ENCODE results near the gene ZDHHC21. TPM values are rescaled to one million over a fixed set of nuclear protein-coding genes. Genes with fewer than 3 reads are reported as not detected.

The ZDHHC21 gene
- polyA plus RNA-seq, 2 of the 4 experiments (the other 2 are of a cell fraction): 3.7 to 9.1 TPM

DNA sequence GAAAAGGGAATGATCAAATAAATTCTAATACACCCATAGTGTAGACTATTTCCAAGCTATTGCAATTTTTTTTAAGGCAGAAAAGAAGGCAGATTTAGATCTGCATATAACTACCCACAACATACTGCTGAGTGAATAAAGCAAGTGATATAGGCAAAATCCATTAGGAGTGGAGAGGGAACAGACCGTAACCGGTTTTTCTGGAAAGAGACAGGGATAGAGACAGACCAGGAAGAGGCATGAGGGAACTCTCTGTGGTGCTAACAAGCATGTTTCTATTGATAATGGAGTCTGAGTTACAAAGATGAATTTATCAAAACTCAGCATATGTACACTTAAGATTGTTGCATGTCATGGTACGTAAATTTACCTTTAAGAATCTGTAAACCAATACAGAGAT lies 14.5 kb downstream of the ZDHHC21 start:
- H3K4me2 ChIP-seq: no peak overlapping the region
- ATAC-seq (no peak), DNase-seq (ENCODE audit: low read depth in 1 of 2, low spot score in 1 of 2) (no peak), FAIRE-seq (no peak)
- no peaks in the 10 kb centered on the region for H3K4me1 ChIP-seq
- ChIA-PET CTCF (no interaction called here), POLR2A (no interaction called here)
- no peak overlapping the region for H3K27ac ChIP-seq
- 61% methylated on average over 3 of the region's 3 CpGs for WGBS (ENCODE audit: missing lambda C conversion rate)
- no peak for TF ChIP-seq MAZ (IDR thresholded peaks at IDR 0.05; ENCODE audit: borderline replicate concordance, low read depth, low read length)
- no peak for TF ChIP-seq CEBPB (IDR thresholded peaks at IDR 0.05)
- TF ChIP-seq ZFP36 (IDR thresholded peaks at IDR 0.05; ENCODE audit: borderline replicate concordance, partially characterized antibody): no peak
- TF ChIP-seq POLR2AphosphoS2 (conservative IDR thresholded peaks at IDR 0.05; ENCODE audit: low read length): no peak
- no peak for TF ChIP-seq KDM5A (IDR thresholded peaks at IDR 0.05)
- TF ChIP-seq FOSL2 (IDR thresholded peaks at IDR 0.05): no peak
- no peak for TF ChIP-seq FOSL2 (CRISPR knock-in tag; IDR thresholded peaks at IDR 0.05)
- TF ChIP-seq FOXS1 (CRISPR knock-in tag; IDR thresholded peaks at IDR 0.05): no peak
- TF ChIP-seq PHF8 (IDR thresholded peaks at IDR 0.05; ENCODE audit: borderline replicate concordance, low read depth): no peak
- no peak for TF ChIP-seq SMC3 (IDR thresholded peaks at IDR 0.05)
- no peak for TF ChIP-seq NR3C1 (IDR thresholded peaks at IDR 0.05)
- TF ChIP-seq HEYL (CRISPR knock-in tag; IDR thresholded peaks at IDR 0.05): no peak
- no peak for TF ChIP-seq RFX5 (IDR thresholded peaks at IDR 0.05)
- TF ChIP-seq ELK1 (IDR thresholded peaks at IDR 0.05; ENCODE audit: low read depth, low read length): no peak
- no peak for TF ChIP-seq RAD21 (conservative IDR thresholded peaks at IDR 0.05 in 1 of 2, IDR thresholded peaks at IDR 0.05 in 1 of 2)
- TF ChIP-seq TP53 (CRISPR knock-in tag; IDR thresholded peaks at IDR 0.05): no peak
- TF ChIP-seq SREBF2 (IDR thresholded peaks at IDR 0.05): no peak
- no peak for TF ChIP-seq RNF2 (IDR thresholded peaks at IDR 0.05; ENCODE audit: borderline replicate concordance, low read depth)
- TF ChIP-seq EHF (CRISPR knock-in tag; IDR thresholded peaks at IDR 0.05): no peak
- H3K4me3 ChIP-seq: no peak overlapping the region
- H3K9me3 ChIP-seq: no peaks in the 10 kb centered on the region

- FAIRE-seq (no peak), DNase-seq (ENCODE audit: low read depth in 1 of 2, low spot score in 1 of 2) (no peak), ATAC-seq (no peak)
- POLR2A ChIA-PET: no interaction called here
- TF ChIP-seq MYC (IDR thresholded peaks at IDR 0.05; ENCODE audit: borderline replicate concordance, low read length): no peak
- TF ChIP-seq MAFK (IDR thresholded peaks at IDR 0.05; ENCODE audit: partially characterized antibody): peak; percentile 80
- Histone ChIP-seq H3K4me3 (no peak overlapping the region), H3K4me1 (no peaks in the 10 kb centered on the region), H3K4me2 (no peak overlapping the region), H3K9me3 (no peaks in the 10 kb centered on the region), H3K27ac (no peak overlapping the region)
- CTCF ChIA-PET: no interaction called here
- WGBS (ENCODE audit: missing lambda C conversion rate): 79% methylated on average over 6 of the region's 6 CpGs
Observed at GRCh38 chr9:14677872-14678271, 15.4 kb downstream of the ZDHHC21 start.

DNA sequence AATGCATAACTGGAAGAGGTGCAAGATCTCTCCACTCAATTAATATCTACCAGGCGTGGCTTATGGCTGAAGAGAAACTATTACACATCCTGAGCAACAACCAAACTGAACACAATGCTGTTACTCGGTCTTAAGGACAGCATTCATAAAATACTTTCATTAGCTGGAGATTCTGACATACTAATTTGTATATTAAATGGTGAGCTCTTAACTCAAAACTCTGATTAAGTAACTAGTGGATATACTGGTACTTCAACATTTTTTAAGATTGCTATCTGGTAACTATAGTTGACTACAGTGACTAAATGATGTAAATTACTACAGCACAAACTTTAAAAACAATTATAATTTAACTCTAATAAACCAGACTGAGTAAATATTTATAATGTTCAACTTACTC lies 15.8 kb downstream of the ZDHHC21 start:
- TF ChIP-seq CHD4 (IDR thresholded peaks at IDR 0.05; ENCODE audit: borderline replicate concordance) (no peak), BCL3 (IDR thresholded peaks at IDR 0.05) (no peak), CEBPB (IDR thresholded peaks at IDR 0.05) (no peak), RAD21 (conservative IDR thresholded peaks at IDR 0.05 in 1 of 2, IDR thresholded peaks at IDR 0.05 in 1 of 2) (no peak), NR3C1 (IDR thresholded peaks at IDR 0.05) (no peak), ESRRA (IDR thresholded peaks at IDR 0.05; ENCODE audit: borderline replicate concordance, low read length) (no peak), BHLHE40 (IDR thresholded peaks at IDR 0.05; ENCODE audit: low read depth, low read length) (no peak), ZSCAN20 (CRISPR knock-in tag; IDR thresholded peaks at IDR 0.05) (no peak), EP300 (IDR thresholded peaks at IDR 0.05) (no peak)
- TF ChIP-seq, protein P1, sequence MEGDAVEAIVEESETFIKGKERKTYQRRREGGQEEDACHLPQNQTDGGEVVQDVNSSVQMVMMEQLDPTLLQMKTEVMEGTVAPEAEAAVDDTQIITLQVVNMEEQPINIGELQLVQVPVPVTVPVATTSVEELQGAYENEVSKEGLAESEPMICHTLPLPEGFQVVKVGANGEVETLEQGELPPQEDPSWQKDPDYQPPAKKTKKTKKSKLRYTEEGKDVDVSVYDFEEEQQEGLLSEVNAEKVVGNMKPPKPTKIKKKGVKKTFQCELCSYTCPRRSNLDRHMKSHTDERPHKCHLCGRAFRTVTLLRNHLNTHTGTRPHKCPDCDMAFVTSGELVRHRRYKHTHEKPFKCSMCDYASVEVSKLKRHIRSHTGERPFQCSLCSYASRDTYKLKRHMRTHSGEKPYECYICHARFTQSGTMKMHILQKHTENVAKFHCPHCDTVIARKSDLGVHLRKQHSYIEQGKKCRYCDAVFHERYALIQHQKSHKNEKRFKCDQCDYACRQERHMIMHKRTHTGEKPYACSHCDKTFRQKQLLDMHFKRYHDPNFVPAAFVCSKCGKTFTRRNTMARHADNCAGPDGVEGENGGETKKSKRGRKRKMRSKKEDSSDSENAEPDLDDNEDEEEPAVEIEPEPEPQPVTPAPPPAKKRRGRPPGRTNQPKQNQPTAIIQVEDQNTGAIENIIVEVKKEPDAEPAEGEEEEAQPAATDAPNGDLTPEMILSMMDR (IDR thresholded peaks at IDR 0.05): no peak
- H3K27ac ChIP-seq: no peak overlapping the region
- CTCF ChIA-PET: interaction anchor here (0.8 to 2.4 kb wide), 3 partner anchors 16 to 35 kb away, joined by 3 to 7 read pairs (median 3); no protein-coding TSS in a partner anchor
- ATAC-seq (no peak), DNase-seq (ENCODE audit: low read depth in 1 of 2, low spot score in 1 of 2) (no peak), FAIRE-seq (peak; percentile 56)
- 75% methylated on average over 2 of the region's 2 CpGs for WGBS (ENCODE audit: missing lambda C conversion rate)
- H3K9me3 ChIP-seq: no peaks in the 10 kb centered on the region
- POLR2A ChIA-PET: no interaction called here
- H3K4me3 ChIP-seq: no peak overlapping the region
- H3K4me1 ChIP-seq: no peaks in the 10 kb centered on the region
- H3K4me2 ChIP-seq: no peak overlapping the region

Data from A549 (cell line).